K562 (cell line): ENCODE data around the gene CSTPP1.

Source experiments
- CBX8 ChIP-seq: fragments of 200-600 bp; sonication (generic); IDR thresholded peaks from 2 replicates; pipeline ENCODE4 v1.6.1; 2012; ENCODE audit warnings: borderline replicate concordance, mixed run types, low read depth, mild to moderate bottlenecking, moderate library complexity, mixed read lengths, low read length, control low read depth, inconsistent platforms; ENCODE audit not compliant: poor library complexity, severe bottlenecking; ENCODE audit errors: extremely low read depth
- HDAC6 ChIP-seq: IDR thresholded peaks from 2 replicates; pipeline ENCODE4 v1.6.1; 2012; ENCODE audit warnings: low read depth, mild to moderate bottlenecking, control low read depth, inconsistent platforms, low read length, moderate library complexity
- MLX ChIP-seq, 2 experiments: fragments of 450-650 bp in 1 of 2; sonication (generic) in 1 of 2; formaldehyde crosslinking; conservative IDR thresholded peaks; 2 replicates each; pipeline versions ENCODE4 v1.4.0 to v1.8.1; 2020 to 2022; ENCODE audit warnings: mild to moderate bottlenecking in 1 of 2, missing genetic modification reagents in 1 of 2

- TF ChIP-seq CBX8 (no peak), MLX (CRISPR knock-in tag; conservative IDR thresholded peaks at IDR 0.05) (no peak), HDAC6 (no peak)
Observed at GRCh38 chr11:46947399-46948077, 11.0 kb downstream of the CSTPP1 start.
